GM12891 (cell line): ENCODE measurements around the gene SHC3.

Experiments used
- PAX5 ChIP-seq: IDR thresholded peaks from 2 replicates; pipeline ENCODE4 v1.6.1; 2011; ENCODE audit warnings: low read length, moderate library complexity, mild to moderate bottlenecking; ENCODE audit not compliant: insufficient read depth, severe bottlenecking
- POLR2A ChIP-seq: IDR thresholded peaks from 2 replicates; pipeline ENCODE4 v1.6.1; 2011; ENCODE audit warnings: low read depth, low read length, control low read depth
- POLR2AphosphoS5 ChIP-seq: IDR thresholded peaks from 2 replicates; pipeline ENCODE4 v1.6.1; 2011; ENCODE audit warnings: low read depth, low read length, control low read depth
- POU2F2 ChIP-seq: IDR thresholded peaks from 2 replicates; pipeline ENCODE4 v1.6.1; 2011; ENCODE audit warnings: low read depth, mild to moderate bottlenecking, control low read depth, low read length, moderate library complexity
- SPI1 ChIP-seq: IDR thresholded peaks from 2 replicates; pipeline ENCODE4 v1.6.1; 2011; ENCODE audit warnings: low read depth, low read length, control low read depth
- TAF1 ChIP-seq: IDR thresholded peaks from 2 replicates; pipeline ENCODE4 v1.6.1; 2011; ENCODE audit warnings: low read depth, low read length, control low read depth

- TF ChIP-seq POLR2A (no peak), TAF1 (no peak), POLR2AphosphoS5 (no peak), POU2F2 (no peak), SPI1 (no peak), PAX5 (no peak)
Measured at GRCh38 chr9:89171231-89171630, 7.4 kb downstream of the SHC3 start.
